Spleen (tissue), 11 donors: ENCODE data around the gene MACROH2A1. TPM values are rescaled to one million over a fixed set of nuclear protein-coding genes. Genes with fewer than 3 reads are reported as not detected.

Source experiments
- DNase-seq: peaks from one replicate; pipeline ENCODE4 v3.0.0-alpha.2; 2020
- H3K27ac ChIP-seq, 8 donors: fragments of 200-600 bp; sonication (generic) in 7 of 8; 1 replicate in 4 of 8; 2 replicates in 4 of 8; pipeline versions ENCODE4 v1.5.0 to v1.8.0; 2016 to 2021; ENCODE audit warnings: inconsistent platforms in 4 of 8, mild to moderate bottlenecking in 4 of 8, moderate library complexity in 1 of 8
- H3K27me3 ChIP-seq, 7 donors: fragments of 200-600 bp; sonication (generic) in 6 of 7; replicated peaks in 1 of 7; 1 replicate in 4 of 7; 2 replicates in 3 of 7; pipeline versions ENCODE4 v1.5.0 to v1.8.0; 2016 to 2021; ENCODE audit warnings: inconsistent platforms in 3 of 7, mild to moderate bottlenecking in 1 of 7
- H3K36me3 ChIP-seq, 6 donors: fragments of 200-600 bp; sonication (generic) in 5 of 6; 1 replicate in 4 of 6; 2 replicates in 2 of 6; pipeline versions ENCODE4 v1.5.0 to v1.8.0; 2016 to 2021; ENCODE audit warnings: inconsistent platforms in 2 of 6
- H3K4me1 ChIP-seq, 6 donors: fragments of 200-600 bp; sonication (generic) in 5 of 6; 1 replicate in 3 of 6; 2 replicates in 3 of 6; pipeline versions ENCODE4 v1.5.0 to v1.8.0; 2016 to 2021; ENCODE audit warnings: inconsistent platforms in 3 of 6
- H3K4me3 ChIP-seq, 8 donors: fragments of 200-600 bp; sonication (generic) in 7 of 8; 1 replicate in 4 of 8; 2 replicates in 4 of 8; pipeline versions ENCODE4 v1.5.0 to v1.8.0; 2016 to 2021; ENCODE audit warnings: inconsistent platforms in 4 of 8, mild to moderate bottlenecking in 4 of 8, moderate library complexity in 2 of 8
- H3K9me3 ChIP-seq, 8 donors: fragments of 200-600 bp; sonication (generic) in 7 of 8; 1 replicate in 4 of 8; 2 replicates in 4 of 8; pipeline versions ENCODE4 v1.5.0 to v1.8.0; 2016 to 2021; ENCODE audit warnings: inconsistent platforms in 4 of 8
- CTCF ChIP-seq, 11 experiments: fragments of 200-600 bp in 7 of 11; fragments of 450-650 bp in 4 of 11; sonication (generic) in 4 of 11; IDR thresholded peaks in 8 of 11; conservative IDR thresholded peaks in 3 of 11; 1 replicate in 7 of 11; 2 replicates in 4 of 11; pipeline versions ENCODE4 v1.4.0 to v1.8.0; 2016 to 2021; ENCODE audit warnings: antibody characterized with exemption in 11 of 11, inconsistent platforms in 4 of 11, mild to moderate bottlenecking in 1 of 11
- POLR2A ChIP-seq, 3 donors: fragments of 450-650 bp; IDR thresholded peaks; one replicate each; pipeline ENCODE4 v1.5.1; 2017; ENCODE audit warnings: antibody characterized with exemption in 3 of 3, mild to moderate bottlenecking in 1 of 3
- POLR2AphosphoS5 ChIP-seq, 3 donors: sonication (generic); formaldehyde crosslinking; IDR thresholded peaks; one replicate each; pipeline ENCODE4 v1.5.1; 2017; ENCODE audit warnings: antibody characterized with exemption in 3 of 3
- WGBS, 5 donors: extraction: QIAGEN DNeasy Blood & Tissue Kit in 3 of 5; methylation state at CpG; one replicate each; pipeline versions ENCODE4 v1.1.5 to v1.1.7; 2013 to 2018; 5-methylcytosine and 5-hydroxymethylcytosine counted together
- intact Hi-C: fragments of 100-400 bp; cut with DNase I; formaldehyde crosslinking; loops from one replicate; pipeline ENCODE4 v1.15.0; 2023; ENCODE audit warnings: low total_unique reads
- polyA plus RNA-seq, 3 donors: library from polyadenylated mRNA; stranded (reverse); fragments of 200-250 nt; gene quantifications; one replicate each; pipeline ENCODE4 v1.2.1, GENCODE V29; 2013
- total RNA-seq, 7 donors: library from RNA; depleted of rRNA in 3 of 7; stranded (reverse); fragments of >200 nt in 3 of 7; fragmentation: NEBNext Ultra II Directional in 4 of 7; extraction: Animal tissue kit (Norgen Biotek cat#: 25700) in 4 of 7; gene quantifications; one replicate each; pipeline versions ENCODE4 v1.1.0 to v1.2.1, GENCODE V29; 2016 to 2021
- donor health status: healthy with polysubstance abuse.
- donor health status: DM: no; HTN: no; CAD: no; lungs with moderate emphysema.
- donor health status: DM: no; HTN: no; CAD: no.
- donor health status: Bipolar disorder and iron deficiency.
- donor health status: healthy.
- donor health status: DM: no; HTN: no; CAD: no.
- donor health status: DM: yes; HTN: yes; CAD: no.

MACROH2A1 gene
- total and polyA plus RNA-seq, 10 donors = 88.1 to 288 (median 175) TPM

GRCh38 chr5:135385576-135385975 lies 13.5 kb downstream of the MACROH2A1 start:
- peak overlapping the region in 1 of 8 donors; percentile 18 for H3K4me3 ChIP-seq
- H3K27me3 ChIP-seq = no peaks in the 10 kb centered on the region
- 73 to 93% (median 80%) methylated on average over 3 of the region's 3 CpGs for WGBS, 5 donors
- peak overlapping the region; percentile 40 to 95 (median 80) for H3K27ac ChIP-seq
- intact Hi-C loops = no loop called here
- H3K36me3 ChIP-seq = peaks cover 0 to 99% (median 44%) of the 10 kb centered on the region in 6 donors
- H3K9me3 ChIP-seq = no peaks in the 10 kb centered on the region
- TF ChIP-seq POLR2AphosphoS5 (IDR thresholded peaks at IDR 0.05) (no peak), CTCF (IDR thresholded peaks at IDR 0.05 in 8 of 11, conservative IDR thresholded peaks at IDR 0.05 in 3 of 11) (no peak), POLR2A (IDR thresholded peaks at IDR 0.05) (no peak)
- H3K4me1 ChIP-seq = peaks cover 16 to 88% (median 58%) of the 10 kb centered on the region in 6 donors
- peak; percentile 69 for DNase-seq

- H3K4me3 ChIP-seq = no peak overlapping the region
- H3K27me3 ChIP-seq = no peaks in the 10 kb centered on the region
- peaks cover 16 to 88% (median 53%) of the 10 kb centered on the region in 6 donors for H3K4me1 ChIP-seq
- H3K9me3 ChIP-seq = no peaks in the 10 kb centered on the region
- peak overlapping the region in 6 of 8 donors; percentile 75 to 95 (median 88) for H3K27ac ChIP-seq
- intact Hi-C loops = no loop called here
- TF ChIP-seq POLR2AphosphoS5 (IDR thresholded peaks at IDR 0.05) (no peak), CTCF (IDR thresholded peaks at IDR 0.05 in 8 of 11, conservative IDR thresholded peaks at IDR 0.05 in 3 of 11) (no peak), POLR2A (IDR thresholded peaks at IDR 0.05) (no peak)
- H3K36me3 ChIP-seq = peaks cover 0 to 100% (median 48%) of the 10 kb centered on the region in 6 donors
- DNase-seq = peak; percentile 62
These were observed 14.1 kb downstream of the MACROH2A1 start for GRCh38 chr5:135384898-135385297.

GRCh38 chr5:135383803-135384495 lies 15.1 kb downstream of the MACROH2A1 start:
- H3K4me1 ChIP-seq = peaks cover 16 to 88% (median 50%) of the 10 kb centered on the region in 6 donors
- H3K9me3 ChIP-seq = no peaks in the 10 kb centered on the region
- intact Hi-C loops = no loop called here
- TF ChIP-seq POLR2AphosphoS5 (IDR thresholded peaks at IDR 0.05) (no peak), POLR2A (IDR thresholded peaks at IDR 0.05) (no peak), CTCF (IDR thresholded peaks at IDR 0.05 in 8 of 11, conservative IDR thresholded peaks at IDR 0.05 in 3 of 11) (no peak)
- H3K36me3 ChIP-seq = peaks cover 0 to 100% (median 53%) of the 10 kb centered on the region in 6 donors
- no peak overlapping the region for H3K4me3 ChIP-seq
- H3K27me3 ChIP-seq = no peaks in the 10 kb centered on the region
- peak overlapping the region in 2 of 8 donors; percentile 94 to 95 for H3K27ac ChIP-seq
- DNase-seq = peak; percentile 17
- 65 to 85% (median 83%) methylated on average over 3 of the region's 3 CpGs for WGBS, 5 donors

- DNase-seq = no peak
- Histone ChIP-seq H3K27ac (peak overlapping the region in 1 of 8 donors; percentile 1), H3K9me3 (no peaks in the 10 kb centered on the region), H3K27me3 (no peaks in the 10 kb centered on the region), H3K4me3 (no peak overlapping the region), H3K36me3 (peaks cover 0 to 100% (median 55%) of the 10 kb centered on the region in 6 donors), H3K4me1 (peaks cover 16 to 88% (median 47%) of the 10 kb centered on the region in 6 donors)
- intact Hi-C loops = no loop called here
- TF ChIP-seq CTCF (IDR thresholded peaks at IDR 0.05 in 8 of 11, conservative IDR thresholded peaks at IDR 0.05 in 3 of 11) = no peak
- TF ChIP-seq POLR2AphosphoS5 (IDR thresholded peaks at IDR 0.05) = no peak
- no peak for TF ChIP-seq POLR2A (IDR thresholded peaks at IDR 0.05)
- WGBS, 5 donors = 74 to 84% (median 76%) methylated on average over 3 of the region's 3 CpGs
These were observed 16.1 kb downstream of the MACROH2A1 start for GRCh38 chr5:135382981-135383380.
